ENCODE data around the gene SEMA5A. TPM values are rescaled to one million over a fixed set of nuclear protein-coding genes. Genes with fewer than 3 reads are reported as not detected.

Gene SEMA5A
- polyA plus RNA-seq, 3 donors, result not detected

GRCh38 chr5:9091896-9092662 is 453.8 kb downstream of the SEMA5A start:
- whole genome bisulfite sequencing (ENCODE audit: insufficient coverage), result no CpG with 5 or more reads among the region's 5 CpGs
- Mint-ChIP-seq H3K36me3 (no peaks in the 10 kb centered on the region), H3K27ac (no peak overlapping the region), H3K4me1 (no peaks in the 10 kb centered on the region), H3K27me3 (ENCODE audit: low read depth in 3 of 3) (no peaks in the 10 kb centered on the region), H3K4me3 (no peak overlapping the region), H3K9me3 (peaks cover 0 to 5% (median 2%) of the 10 kb centered on the region in 7 donors)
- Histone ChIP-seq H2AFZ (ENCODE audit: insufficient read depth, low read depth, low read length, poor library complexity, severe bottlenecking) (no peak overlapping the region), H3K36me3 (replicated peaks in 1 of 2; ENCODE audit: control insufficient read depth in 1 of 2, insufficient read depth in 2 of 2, low read length in 2 of 2) (no peaks in the 10 kb centered on the region), H4K20me1 (ENCODE audit: insufficient read depth, low read length) (no peaks in the 10 kb centered on the region), H3K27me3 (ENCODE audit: control insufficient read depth in 2 of 2, insufficient read depth in 2 of 2, low read length in 2 of 2) (no peaks in the 10 kb centered on the region), H3K79me2 (ENCODE audit: insufficient read depth, low read length) (no peaks in the 10 kb centered on the region), H3K4me2 (replicated peaks; ENCODE audit: extremely low read depth, low read length, poor library complexity, severe bottlenecking) (no peak overlapping the region), H3K4me3 (replicated peaks in 1 of 3; ENCODE audit: low read depth in 2 of 3, low read length in 3 of 3) (no peak overlapping the region), H3K4me1 (ENCODE audit: control insufficient read depth in 1 of 2, insufficient read depth in 2 of 2, low read length in 2 of 2) (no peaks in the 10 kb centered on the region), H3K27ac (ENCODE audit: low read depth in 1 of 2, low read length in 2 of 2) (no peak overlapping the region), H3K9ac (ENCODE audit: insufficient read depth, low read length, poor library complexity, severe bottlenecking) (no peak overlapping the region), H3K9me3 (replicated peaks in 1 of 2; ENCODE audit: control insufficient read depth in 1 of 2, insufficient read depth in 1 of 2, low read length in 2 of 2) (no peaks in the 10 kb centered on the region)
- no peak for DNase-seq
- TF ChIP-seq CTCF (IDR thresholded peaks at IDR 0.05), result no peak
- intact Hi-C loops (cut with micrococcal nuclease), result no loop called here

- Mint-ChIP-seq H3K4me3 (no peak overlapping the region), H3K36me3 (no peaks in the 10 kb centered on the region), H3K27me3 (ENCODE audit: low read depth in 3 of 3) (no peaks in the 10 kb centered on the region), H3K27ac (no peak overlapping the region), H3K9me3 (peaks cover 0 to 6% (median 2%) of the 10 kb centered on the region in 7 donors), H3K4me1 (no peaks in the 10 kb centered on the region)
- H3K4me1 ChIP-seq (ENCODE audit: control insufficient read depth in 1 of 2, insufficient read depth in 2 of 2, low read length in 2 of 2), result no peaks in the 10 kb centered on the region
- no peaks in the 10 kb centered on the region for H3K36me3 ChIP-seq (replicated peaks in 1 of 2; ENCODE audit: control insufficient read depth in 1 of 2, insufficient read depth in 2 of 2, low read length in 2 of 2)
- no peak for DNase-seq
- no peak overlapping the region for H3K9ac ChIP-seq (ENCODE audit: insufficient read depth, low read length, poor library complexity, severe bottlenecking)
- H4K20me1 ChIP-seq (ENCODE audit: insufficient read depth, low read length), result no peaks in the 10 kb centered on the region
- no peaks in the 10 kb centered on the region for H3K9me3 ChIP-seq (replicated peaks in 1 of 2; ENCODE audit: control insufficient read depth in 1 of 2, insufficient read depth in 1 of 2, low read length in 2 of 2)
- no peak overlapping the region for H2AFZ ChIP-seq (ENCODE audit: insufficient read depth, low read depth, low read length, poor library complexity, severe bottlenecking)
- no peaks in the 10 kb centered on the region for H3K79me2 ChIP-seq (ENCODE audit: insufficient read depth, low read length)
- no peak overlapping the region for H3K4me3 ChIP-seq (replicated peaks in 1 of 3; ENCODE audit: low read depth in 2 of 3, low read length in 3 of 3)
- H3K27ac ChIP-seq (ENCODE audit: low read depth in 1 of 2, low read length in 2 of 2), result no peak overlapping the region
- 79% methylated on average over 2 of the region's 7 CpGs for WGBS (ENCODE audit: insufficient coverage)
- TF ChIP-seq CTCF (IDR thresholded peaks at IDR 0.05), result no peak
- intact Hi-C loops (cut with micrococcal nuclease), result no loop called here
- H3K4me2 ChIP-seq (replicated peaks; ENCODE audit: extremely low read depth, low read length, poor library complexity, severe bottlenecking), result no peak overlapping the region
- H3K27me3 ChIP-seq (ENCODE audit: control insufficient read depth in 2 of 2, insufficient read depth in 2 of 2, low read length in 2 of 2), result no peaks in the 10 kb centered on the region
Observed at GRCh38 chr5:9090381-9091026, 455.4 kb downstream of the SEMA5A start.
